H1 (cell line): ENCODE measurements around the gene TTC38. TPM values are rescaled to one million over a fixed set of nuclear protein-coding genes. Genes with fewer than 3 reads are reported as not detected.

ENCODE experiments used
- CTCF ChIA-PET: fragments of 300-600 bp; sonication (Branson Sonifier 250); formaldehyde crosslinking; loops from one replicate; lab custom pipeline; 2021; ENCODE audit not compliant: partially characterized antibody; lab: Charles Lee
- POLR2A ChIA-PET: fragments of 300-600 bp; sonication (Branson Sonifier 250); formaldehyde crosslinking; loops from one replicate; lab custom pipeline; 2021; ENCODE audit warnings: inconsistent platforms; ENCODE audit not compliant: partially characterized antibody; lab: Charles Lee
- DNase-seq, 2 experiments: peaks; one replicate each; pipeline versions ENCODE4 v3.0.0 to v3.0.0-alpha.2; 2010 to 2022; ENCODE audit warnings: low spot score in 2 of 2, low read depth in 1 of 2, mixed read lengths in 1 of 2
- FAIRE-seq: peaks from 2 replicates; lab custom pipeline; 2011; peaks lifted over from hg19 to GRCh38; lab: Jason Lieb, UNC
- H2AFZ ChIP-seq: 2 replicates; pipeline ENCODE4 v1.8.1; 2012; ENCODE audit warnings: low read length, inconsistent platforms
- H2AK5ac ChIP-seq: 2 replicates; pipeline ENCODE4 v1.6.1; 2013; ENCODE audit warnings: low read depth, low read length
- H2BK120ac ChIP-seq: replicated peaks from 2 replicates; pipeline ENCODE3; 2013; ENCODE audit warnings: low read depth, low read length, inconsistent platforms
- H2BK12ac ChIP-seq: 2 replicates; pipeline ENCODE4 v1.6.1; 2013; ENCODE audit warnings: low read depth, low read length
- H2BK15ac ChIP-seq: 2 replicates; pipeline ENCODE4 v1.6.1; 2013; ENCODE audit warnings: low read length
- H2BK20ac ChIP-seq: 2 replicates; pipeline ENCODE4 v1.6.1; 2013; ENCODE audit warnings: low read length
- H2BK5ac ChIP-seq: 2 replicates; pipeline ENCODE4 v1.6.1; 2013; ENCODE audit warnings: low read depth, low read length
- H3K14ac ChIP-seq: 2 replicates; pipeline ENCODE4 v1.6.1; 2013; ENCODE audit warnings: inconsistent platforms; ENCODE audit not compliant: insufficient read length
- H3K18ac ChIP-seq: 2 replicates; pipeline ENCODE4 v1.6.1; 2013; ENCODE audit warnings: low read length; ENCODE audit errors: extremely low read depth
- H3K23ac ChIP-seq: 2 replicates; pipeline ENCODE4 v1.6.1; 2013; ENCODE audit warnings: inconsistent platforms; ENCODE audit not compliant: insufficient read length
- H3K23me2 ChIP-seq: 2 replicates; pipeline ENCODE4 v1.6.1; 2013; ENCODE audit warnings: low read depth, low read length
- H3K27ac ChIP-seq: 2 replicates; pipeline ENCODE4 v1.6.1; 2011; ENCODE audit warnings: low read depth, low read length, inconsistent platforms
- H3K27me3 ChIP-seq, 4 experiments: replicated peaks in 1 of 4; 1 replicate in 1 of 4; 2 replicates in 3 of 4; pipeline versions ENCODE4 v1.6.1 to v1.8.1; 2011 to 2013; ENCODE audit warnings: low read length in 3 of 4, mild to moderate bottlenecking in 3 of 4, inconsistent platforms in 2 of 4, mixed read lengths in 2 of 4, moderate library complexity in 1 of 4; ENCODE audit not compliant: control insufficient read depth in 3 of 4, insufficient read depth in 3 of 4; ENCODE audit errors: extremely low read depth in 1 of 4
- H3K36me3 ChIP-seq, 4 experiments: 2 replicates each; pipeline versions ENCODE4 v1.6.1 to v1.8.1; 2011 to 2013; ENCODE audit warnings: mild to moderate bottlenecking in 4 of 4, low read length in 3 of 4, moderate library complexity in 2 of 4, control low read depth in 1 of 4, inconsistent platforms in 1 of 4; ENCODE audit not compliant: insufficient read depth in 4 of 4, control insufficient read depth in 2 of 4
- H3K4ac ChIP-seq: replicated peaks from 2 replicates; pipeline ENCODE3; 2013; ENCODE audit warnings: low read length, low read depth, mixed read lengths, inconsistent platforms; ENCODE audit not compliant: insufficient read length
- H3K4me1 ChIP-seq, 4 experiments: replicated peaks in 1 of 4; 1 replicate in 1 of 4; 2 replicates in 3 of 4; pipeline versions ENCODE4 v1.6.1 to v1.8.1; 2011 to 2013; ENCODE audit warnings: low read length in 3 of 4, inconsistent platforms in 2 of 4, mixed read lengths in 1 of 4; ENCODE audit not compliant: insufficient read depth in 4 of 4, control insufficient read depth in 3 of 4
- H3K4me2 ChIP-seq, 2 experiments: 2 replicates each; pipeline versions ENCODE4 v1.6.1 to v1.8.1; 2011 to 2013; ENCODE audit warnings: low read depth in 2 of 2, low read length in 2 of 2, control low read depth in 1 of 2, inconsistent platforms in 1 of 2, mild to moderate bottlenecking in 1 of 2; ENCODE audit not compliant: insufficient read depth in 1 of 2
- H3K4me3 ChIP-seq, 4 experiments: fragments of 200-600, 300-600 bp in 1 of 4; sonication (generic), shearing (Covaris generic), sonication (Bioruptor Twin) in 1 of 4; 2 replicates each; pipeline versions ENCODE4 v1.5.1 to v1.8.1; 2011 to 2016; ENCODE audit warnings: low read length in 4 of 4, low read depth in 3 of 4, control low read depth in 2 of 4, inconsistent platforms in 2 of 4, mild to moderate bottlenecking in 2 of 4, mixed read lengths in 1 of 4, moderate library complexity in 1 of 4; ENCODE audit not compliant: insufficient read depth in 2 of 4; ENCODE audit errors: extremely low read depth in 1 of 4
- H3K56ac ChIP-seq: replicated peaks from 2 replicates; pipeline ENCODE3; 2013; ENCODE audit warnings: low read depth, mild to moderate bottlenecking, mixed read lengths, low read length, inconsistent platforms; ENCODE audit not compliant: insufficient read length
- H3K79me1 ChIP-seq: 2 replicates; pipeline ENCODE4 v1.6.1; 2013; ENCODE audit warnings: low read depth, low read length, control low read depth
- H3K79me2 ChIP-seq, 2 experiments: 2 replicates each; pipeline versions ENCODE4 v1.6.1 to v1.8.1; 2012 to 2013; ENCODE audit warnings: low read length in 2 of 2, mild to moderate bottlenecking in 2 of 2, inconsistent platforms in 1 of 2; ENCODE audit not compliant: insufficient read depth in 2 of 2, control insufficient read depth in 1 of 2
- H3K9ac ChIP-seq, 4 experiments: replicated peaks in 1 of 4; 1 replicate in 1 of 4; 2 replicates in 3 of 4; pipeline versions ENCODE4 v1.6.1 to v1.8.1; 2011 to 2013; ENCODE audit warnings: low read depth in 3 of 4, low read length in 3 of 4, control low read depth in 2 of 4, mild to moderate bottlenecking in 2 of 4, moderate library complexity in 2 of 4, inconsistent platforms in 1 of 4; ENCODE audit errors: extremely low read depth in 1 of 4
- H3K9me3 ChIP-seq, 2 experiments: 2 replicates each; pipeline versions ENCODE4 v1.6.1 to v1.8.1; 2012 to 2013; ENCODE audit warnings: mild to moderate bottlenecking in 2 of 2, moderate library complexity in 2 of 2, control low read depth in 1 of 2, inconsistent platforms in 1 of 2, low read depth in 1 of 2, low read length in 1 of 2, mixed read lengths in 1 of 2; ENCODE audit not compliant: insufficient read depth in 2 of 2
- H4K20me1 ChIP-seq, 2 experiments: replicated peaks in 1 of 2; 2 replicates each; pipeline versions ENCODE3 to v1.8.1; 2011 to 2013; ENCODE audit warnings: inconsistent platforms in 2 of 2, low read length in 2 of 2, mild to moderate bottlenecking in 1 of 2; ENCODE audit not compliant: insufficient read depth in 2 of 2, control insufficient read depth in 1 of 2
- H4K5ac ChIP-seq: 2 replicates; pipeline ENCODE4 v1.6.1; 2013; ENCODE audit warnings: low read length, low read depth, mixed read lengths, inconsistent platforms; ENCODE audit not compliant: insufficient read length
- H4K8ac ChIP-seq: 2 replicates; pipeline ENCODE4 v1.8.0; 2013; ENCODE audit warnings: mild to moderate bottlenecking, moderate library complexity, low read length, inconsistent platforms; ENCODE audit not compliant: insufficient read depth; ENCODE audit errors: extremely low read depth
- H4K91ac ChIP-seq: replicated peaks from 2 replicates; pipeline ENCODE3; 2013; ENCODE audit warnings: low read length, mixed read lengths, inconsistent platforms; ENCODE audit not compliant: insufficient read length
- BRCA1 ChIP-seq: IDR thresholded peaks from 2 replicates; pipeline ENCODE4 v1.6.1; 2012; ENCODE audit warnings: low read depth, low read length, improper control_type of control experiment
- CBX5 ChIP-seq: fragments of 300-800, 300-1000 bp; sonication (generic); IDR thresholded peaks from 2 replicates; pipeline ENCODE4 v1.7.1; 2016; ENCODE audit warnings: antibody characterized with exemption, low read length, low read depth
- GABPA ChIP-seq: IDR thresholded peaks from 2 replicates; pipeline ENCODE4 v1.6.1; 2011; ENCODE audit warnings: mild to moderate bottlenecking, low read length, moderate library complexity, borderline replicate concordance; ENCODE audit not compliant: insufficient read depth
- GTF2F1 ChIP-seq: IDR thresholded peaks from 2 replicates; pipeline ENCODE4 v1.6.1; 2012; ENCODE audit warnings: low read depth, low read length, improper control_type of control experiment, borderline replicate concordance
- HDAC6 ChIP-seq: IDR thresholded peaks from one replicate; pipeline ENCODE4 v1.7.1; 2012; ENCODE audit warnings: low read depth, mild to moderate bottlenecking, inconsistent platforms, low read length, moderate library complexity
- MAFK ChIP-seq: IDR thresholded peaks from 2 replicates; pipeline ENCODE4 v1.6.1; 2012; ENCODE audit warnings: low read depth, mild to moderate bottlenecking, improper control_type of control experiment, low read length
- NRF1 ChIP-seq: IDR thresholded peaks from 2 replicates; pipeline ENCODE4 v1.6.1; 2011; ENCODE audit warnings: mild to moderate bottlenecking, low read depth, low read length, improper control_type of control experiment
- RXRA ChIP-seq: IDR thresholded peaks from 2 replicates; pipeline ENCODE4 v1.6.1; 2011; ENCODE audit warnings: low read depth, mild to moderate bottlenecking, low read length, moderate library complexity; ENCODE audit not compliant: insufficient read depth
- SAP30 ChIP-seq: fragments of 300-600 bp; sonication (generic); IDR thresholded peaks from 2 replicates; pipeline ENCODE4 v1.7.1; 2012; ENCODE audit warnings: low read length, moderate library complexity, mild to moderate bottlenecking, inconsistent platforms; ENCODE audit not compliant: insufficient read depth, insufficient replicate concordance
- TAF1 ChIP-seq: IDR thresholded peaks from 2 replicates; pipeline ENCODE4 v1.6.1; 2011; ENCODE audit warnings: mild to moderate bottlenecking, low read depth, low read length
- TAF7 ChIP-seq: optimal IDR thresholded peaks from 2 replicates; pipeline ENCODE3; 2011; ENCODE audit warnings: low read depth, mild to moderate bottlenecking, inconsistent platforms, low read length, moderate library complexity, borderline replicate concordance
- TCF12 ChIP-seq: IDR thresholded peaks from 2 replicates; pipeline ENCODE4 v1.6.1; 2011; ENCODE audit warnings: low read depth, mild to moderate bottlenecking, low read length
- YY1 ChIP-seq: IDR thresholded peaks from 2 replicates; pipeline ENCODE4 v1.6.1; 2011; ENCODE audit warnings: low read depth, mild to moderate bottlenecking, low read length
- WGBS, 2 experiments: shearing (Covaris generic) in 1 of 2; methylation state at CpG; one replicate each; pipeline versions ENCODE4 v1.1.6 to v1.1.7; 2013 to 2015; ENCODE audit warnings: low lambda C conversion rate in 2 of 2, mixed read lengths in 2 of 2, inconsistent platforms in 1 of 2, low coverage in 1 of 2, missing lambda C conversion rate in 1 of 2; ENCODE audit not compliant: insufficient replicate concordance in 2 of 2, insufficient coverage in 1 of 2, insufficient read length in 1 of 2; ENCODE audit errors: extremely low coverage in 1 of 2, missing lambda C conversion rate in 1 of 2; 5-methylcytosine and 5-hydroxymethylcytosine counted together
- polyA plus RNA-seq, 7 experiments: library from polyadenylated mRNA; depleted of rRNA in 3 of 7; stranded (reverse) in 5 of 7; unstranded in 2 of 7; fragments of >200 nt in 5 of 7; fragments of 200-250 nt in 2 of 7; gene quantifications; 1 replicate in 5 of 7; 2 replicates in 1 of 7; 4 replicates in 1 of 7; pipeline versions ENCODE4 v1.2.1 to v1.2.3, GENCODE V29; 2011 to 2013; ENCODE audit warnings: missing spikeins in 2 of 7, mixed read lengths in 2 of 7
- total RNA-seq: library from RNA; stranded (reverse); fragmentation: NEBNext Ultra II Directional; extraction: Animal tissue kit (Norgen Biotek cat#: 25700); gene quantifications from 2 replicates; pipeline ENCODE4 v1.2.1, GENCODE V29; 2021

Gene TTC38
- total and polyA plus RNA-seq, 2 of the 8 experiments (the other 6 are each of a cell fraction or from before 2014, with no cell fraction given): 25.3 to 34.8 TPM

- Histone ChIP-seq H2AK5ac (no peak overlapping the region), H4K20me1 (no peaks in the 10 kb centered on the region), H3K27me3 (peaks cover 18 to 58% (median 34%) of the 10 kb centered on the region in 4 experiments), H4K5ac (no peak overlapping the region), H2BK120ac (no peak overlapping the region), H3K23me2 (no peaks in the 10 kb centered on the region; the same call in 1 of the 2 replicates), H2BK5ac (no peak overlapping the region), H2AFZ (no peak overlapping the region), H2BK20ac (no peak overlapping the region), H3K4me3 (no peak overlapping the region), H2BK15ac (no peak overlapping the region), H3K9me3 (peaks cover 0 to 4% of the 10 kb centered on the region in 2 experiments; a peak in 2 of 4 replicates), H3K56ac (no peak overlapping the region), H3K36me3 (no peaks in the 10 kb centered on the region), H4K8ac (no peak overlapping the region), H3K79me2 (no peaks in the 10 kb centered on the region), H3K4me1 (no peaks in the 10 kb centered on the region), H3K23ac (no peak overlapping the region), H2BK12ac (no peak overlapping the region), H3K79me1 (no peaks in the 10 kb centered on the region), H3K27ac (no peak overlapping the region), H3K4me2 (no peak overlapping the region), H4K91ac (no peak overlapping the region), H3K9ac (no peak overlapping the region), H3K18ac (no peak overlapping the region), H3K14ac (no peak overlapping the region), H3K4ac (no peak overlapping the region)
- TF ChIP-seq TCF12: no peak
- no peak for TF ChIP-seq BRCA1
- no peak for TF ChIP-seq GABPA
- TF ChIP-seq SAP30: no peak
- TF ChIP-seq YY1: no peak
- TF ChIP-seq GTF2F1: no peak
- no peak for TF ChIP-seq HDAC6
- no peak for TF ChIP-seq TAF1
- TF ChIP-seq MAFK: no peak
- TF ChIP-seq TAF7: no peak
- TF ChIP-seq RXRA: no peak
- TF ChIP-seq CBX5: no peak
- TF ChIP-seq NRF1: no peak
- 83% methylated on average over 12 of the region's 12 CpGs; no CpG with 5 or more reads in 1 of the 2 experiments for WGBS, 2 experiments
- ChIA-PET CTCF (interaction anchor here (0.7 to 1.6 kb wide), 3 partner anchors 9 to 111 kb away, joined by 3 to 6 read pairs (median 3); partner anchors contain the start of gene CDPF1), POLR2A (no interaction called here)
- no peak for DNase-seq
- FAIRE-seq: no peak
Measured at GRCh38 chr22:46259374-46259773, 8.4 kb upstream of the TTC38 start.
